SK-N-SH (cell line): ENCODE data around the gene UTF1. TPM values are rescaled to one million over a fixed set of nuclear protein-coding genes. Genes with fewer than 3 reads are reported as not detected.

Experiments
- CTCF ChIA-PET: fragments of 300-600, 350-600 bp; formaldehyde crosslinking; extraction: SDS; loops from one replicate; lab custom pipeline; 2021; lab: Yijun Ruan, JAX
- POLR2A ChIA-PET: fragments of 350-600 bp; sonication (Branson Sonifier 250); formaldehyde crosslinking; extraction: SDS; loops from one replicate; lab custom pipeline; 2020; ENCODE audit warnings: antibody characterized with exemption, inconsistent platforms; lab: Yijun Ruan, JAX
- DNase-seq: peaks from one replicate; pipeline ENCODE4 v3.0.0; 2012
- H2AFZ ChIP-seq: fragments of 200-600 bp; sonication (generic); 2 replicates; pipeline ENCODE4 v1.8.1; 2016; ENCODE audit warnings: antibody characterized with exemption, mild to moderate bottlenecking, low read depth
- H3F3A ChIP-seq: fragments of 200-600 bp; sonication (generic); replicated peaks from 2 replicates; pipeline ENCODE3; 2016; ENCODE audit warnings: antibody characterized with exemption, mild to moderate bottlenecking; ENCODE audit not compliant: insufficient read depth
- H3K27ac ChIP-seq, 2 experiments: fragments of 200-500 bp in 1 of 2; fragments of 200-600 bp in 1 of 2; sonication (Bioruptor generic) in 1 of 2; sonication (generic), shearing (Covaris generic) in 1 of 2; 2 replicates each; pipeline versions ENCODE4 v1.5.1 to v1.6.1; 2014 to 2016; ENCODE audit warnings: low read depth in 2 of 2, inconsistent platforms in 1 of 2, low read length in 1 of 2, mild to moderate bottlenecking in 1 of 2, mixed read lengths in 1 of 2
- H3K27me3 ChIP-seq: fragments of 200-600 bp; sonication (generic), shearing (Covaris generic); 2 replicates; pipeline ENCODE4 v1.6.1; 2016; ENCODE audit warnings: mixed run types; ENCODE audit not compliant: insufficient read depth
- H3K36me3 ChIP-seq, 2 experiments: fragments of 200-500 bp in 1 of 2; fragments of 200-600 bp in 1 of 2; sonication (Bioruptor generic) in 1 of 2; sonication (generic) in 1 of 2; replicated peaks in 1 of 2; 2 replicates each; pipeline versions ENCODE3 to v1.5.1; 2014 to 2016; ENCODE audit warnings: low read length in 1 of 2, mild to moderate bottlenecking in 1 of 2; ENCODE audit not compliant: insufficient read depth in 2 of 2, control insufficient read depth in 1 of 2
- H3K4me1 ChIP-seq, 2 experiments: fragments of 200-500 bp in 1 of 2; fragments of 200-600 bp in 1 of 2; sonication (Bioruptor generic) in 1 of 2; sonication (generic), shearing (Covaris generic) in 1 of 2; 2 replicates each; pipeline versions ENCODE4 v1.5.1 to v1.6.1; 2014 to 2016; ENCODE audit warnings: low read depth in 1 of 2, low read length in 1 of 2, mixed run types in 1 of 2; ENCODE audit not compliant: insufficient read depth in 2 of 2, control insufficient read depth in 1 of 2
- H3K4me2 ChIP-seq: fragments of 200-600 bp; sonication (generic), shearing (Covaris generic); 2 replicates; pipeline ENCODE4 v1.6.1; 2017; ENCODE audit warnings: mixed run types
- H3K4me3 ChIP-seq, 2 experiments: fragments of 200-500 bp in 1 of 2; fragments of 200-600 bp in 1 of 2; sonication (Bioruptor generic) in 1 of 2; sonication (generic), shearing (Covaris generic) in 1 of 2; 2 replicates each; pipeline versions ENCODE4 v1.5.1 to v1.8.1; 2014 to 2016; ENCODE audit warnings: low read depth in 2 of 2, inconsistent platforms in 1 of 2, low read length in 1 of 2, mild to moderate bottlenecking in 1 of 2, mixed read lengths in 1 of 2, moderate library complexity in 1 of 2
- H3K79me2 ChIP-seq: fragments of 200-600 bp; sonication (generic); 2 replicates; pipeline ENCODE4 v1.8.1; 2017; ENCODE audit warnings: mild to moderate bottlenecking; ENCODE audit not compliant: insufficient read depth
- H3K9ac ChIP-seq: fragments of 200-600 bp; sonication (generic); 2 replicates; pipeline ENCODE4 v1.6.1; 2017; ENCODE audit warnings: mixed run types
- H3K9me2 ChIP-seq: fragments of 200-600 bp; sonication (generic); 2 replicates; pipeline ENCODE4 v1.6.1; 2017; ENCODE audit warnings: mixed run types
- H3K9me3 ChIP-seq: fragments of 200-600 bp; sonication (generic); 2 replicates; pipeline ENCODE4 v1.6.1; 2017; ENCODE audit warnings: mixed run types, mild to moderate bottlenecking, moderate library complexity
- H4K20me1 ChIP-seq: fragments of 200-600 bp; sonication (generic); 2 replicates; pipeline ENCODE4 v1.6.1; 2017; ENCODE audit warnings: mild to moderate bottlenecking, mixed run types; ENCODE audit not compliant: insufficient read depth
- CHD2 ChIP-seq: fragments of 150-350 bp; IDR thresholded peaks from 2 replicates; pipeline ENCODE4 v1.6.1; 2018; ENCODE audit warnings: low read length; ENCODE audit not compliant: partially characterized antibody
- EP300 ChIP-seq, 2 experiments: IDR thresholded peaks; 2 replicates each; pipeline versions ENCODE4 v1.4.0 to v1.6.1; 2012; ENCODE audit warnings: borderline replicate concordance in 1 of 2, low read depth in 1 of 2, low read length in 1 of 2
- FOSL2 ChIP-seq: IDR thresholded peaks from 2 replicates; pipeline ENCODE4 v1.4.0; 2012; ENCODE audit warnings: low read depth, mild to moderate bottlenecking, moderate library complexity, borderline replicate concordance
- FOXJ3 ChIP-seq: sonication (generic); formaldehyde crosslinking; IDR thresholded peaks from 2 replicates; pipeline ENCODE4 v1.5.1; 2020; ENCODE audit warnings: mild to moderate bottlenecking, missing genetic modification reagents
- FOXM1 ChIP-seq: IDR thresholded peaks from 2 replicates; pipeline ENCODE4 v1.4.0; 2012; ENCODE audit warnings: low read depth, mild to moderate bottlenecking
- GATA2 ChIP-seq: sonication (generic); formaldehyde crosslinking; IDR thresholded peaks from 2 replicates; pipeline ENCODE4 v1.5.0; 2020; ENCODE audit warnings: mild to moderate bottlenecking, missing genetic modification reagents
- JUND ChIP-seq: IDR thresholded peaks from 2 replicates; pipeline ENCODE4 v1.4.0; 2012
- NRF1 ChIP-seq: IDR thresholded peaks from 2 replicates; pipeline ENCODE4 v1.6.1; 2012; ENCODE audit warnings: low read depth, mild to moderate bottlenecking, low read length
- PBX3 ChIP-seq: IDR thresholded peaks from 2 replicates; pipeline ENCODE4; 2012
- RCOR1 ChIP-seq: fragments of 150-350 bp; IDR thresholded peaks from 2 replicates; pipeline ENCODE4 v1.6.1; 2017; ENCODE audit warnings: antibody characterized with exemption, low read length
- REST ChIP-seq: IDR thresholded peaks from 2 replicates; pipeline ENCODE4 v1.6.1; 2012; ENCODE audit warnings: mild to moderate bottlenecking, low read depth, low read length, moderate library complexity
- RFX5 ChIP-seq: IDR thresholded peaks from 2 replicates; pipeline ENCODE4 v1.6.1; 2012; ENCODE audit warnings: mild to moderate bottlenecking, improper control_type of control experiment, low read length
- SMC3 ChIP-seq: IDR thresholded peaks from 2 replicates; pipeline ENCODE4 v1.6.1; 2012; ENCODE audit warnings: low read depth, low read length, improper control_type of control experiment
- TAF1 ChIP-seq: IDR thresholded peaks from 2 replicates; pipeline ENCODE4 v1.6.1; 2012; ENCODE audit warnings: low read depth, mild to moderate bottlenecking, low read length, moderate library complexity, borderline replicate concordance
- TEAD4 ChIP-seq: IDR thresholded peaks from 2 replicates; pipeline ENCODE4 v1.4.0; 2012; ENCODE audit warnings: mild to moderate bottlenecking, borderline replicate concordance; ENCODE audit not compliant: insufficient read depth
- USF1 ChIP-seq: IDR thresholded peaks from 2 replicates; pipeline ENCODE4 v1.4.0; 2012; ENCODE audit warnings: low read depth, borderline replicate concordance
- USF2 ChIP-seq: fragments of 150-350 bp; IDR thresholded peaks from 2 replicates; pipeline ENCODE4 v1.6.1; 2017; ENCODE audit warnings: antibody characterized with exemption, low read length, low read depth, borderline replicate concordance
- WGBS: methylation state at CpG from one replicate; pipeline ENCODE4 v1.1.6; 2017; ENCODE audit warnings: low lambda C conversion rate; 5-methylcytosine and 5-hydroxymethylcytosine counted together
- polyA plus RNA-seq, 3 experiments: library from polyadenylated mRNA; depleted of rRNA; stranded (reverse); fragments of >200 nt; gene quantifications; 2 replicates each; pipeline ENCODE4 v1.2.3, GENCODE V29; 2012

Gene UTF1
- polyA plus RNA-seq, 1 of the 3 experiments (the other 2 are of a cell fraction), result not detected

GRCh38 chr10:133238466-133238804 is 8.4 kb downstream of the UTF1 start:
- TF ChIP-seq RFX5 (no peak), REST (no peak), FOXM1 (no peak), FOXJ3 (CRISPR knock-in tag) (no peak), GATA2 (CRISPR knock-in tag) (no peak), TEAD4 (no peak), USF1 (no peak), SMC3 (no peak), EP300 (IDR thresholded peaks at IDR 0.05; ENCODE audit: borderline replicate concordance in 1 of 2, low read depth in 1 of 2, low read length in 1 of 2) (no peak), NRF1 (no peak), CHD2 (no peak), RCOR1 (no peak), JUND (no peak)
- TF ChIP-seq, all 33 proteins: peak for 0
- Histone ChIP-seq H3K36me3 (no peaks in the 10 kb centered on the region), H2AFZ (no peak overlapping the region), H3F3A (no peaks in the 10 kb centered on the region), H3K4me3 (no peak overlapping the region), H3K9ac (no peak overlapping the region), H3K79me2 (no peaks in the 10 kb centered on the region), H3K27me3 (peaks cover 54% of the 10 kb centered on the region), H4K20me1 (no peaks in the 10 kb centered on the region), H3K4me1 (no peaks in the 10 kb centered on the region), H3K9me2 (no peaks in the 10 kb centered on the region), H3K4me2 (no peak overlapping the region), H3K9me3 (no peaks in the 10 kb centered on the region), H3K27ac (no peak overlapping the region)
- ChIA-PET CTCF (interaction anchor here (0.9 kb wide), 1 partner anchor 95 kb away, joined by 3 read pairs; no protein-coding TSS in a partner anchor), POLR2A (no interaction called here)
- DNase-seq, result no peak
- 11% methylated on average over 5 of the region's 15 CpGs for WGBS

GRCh38 chr10:133239990-133240389 is 10.0 kb downstream of the UTF1 start:
- H2AFZ ChIP-seq, result no peak overlapping the region
- no peaks in the 10 kb centered on the region for H3K9me3 ChIP-seq
- POLR2A ChIA-PET, result no interaction called here
- CTCF ChIA-PET, result no interaction called here
- H3K4me3 ChIP-seq, result no peak overlapping the region
- H3K79me2 ChIP-seq, result no peaks in the 10 kb centered on the region
- no peak for TF ChIP-seq USF2
- TF ChIP-seq GATA2 (CRISPR knock-in tag), result no peak
- no peak for TF ChIP-seq PBX3
- no peak for TF ChIP-seq RCOR1
- no peak for TF ChIP-seq TAF1
- TF ChIP-seq FOXJ3 (CRISPR knock-in tag), result no peak
- no peak for TF ChIP-seq FOSL2
- WGBS, result 80% methylated on average over 6 of the region's 15 CpGs
- no peak for DNase-seq
- H3K9me2 ChIP-seq, result no peaks in the 10 kb centered on the region
- H3K4me1 ChIP-seq, result no peaks in the 10 kb centered on the region
- no peaks in the 10 kb centered on the region for H3F3A ChIP-seq
- no peak overlapping the region for H3K9ac ChIP-seq
- no peaks in the 10 kb centered on the region for H4K20me1 ChIP-seq
- H3K4me2 ChIP-seq, result no peak overlapping the region
- H3K27me3 ChIP-seq, result peaks cover 43% of the 10 kb centered on the region
- no peaks in the 10 kb centered on the region for H3K36me3 ChIP-seq
- H3K27ac ChIP-seq, result no peak overlapping the region
